H9 (cell line): Measurements from ENCODE around the gene CUBN. TPM values are rescaled to one million over a fixed set of nuclear protein-coding genes. Genes with fewer than 3 reads are reported as not detected.

Experiments
- DNase-seq: peaks from one replicate; pipeline ENCODE4 v3.0.0-alpha.2; 2017
- H2AFZ ChIP-seq: one replicate; pipeline ENCODE4 v1.6.1; 2013; ENCODE audit warnings: mild to moderate bottlenecking, low read length, control low read depth, moderate library complexity
- H2AK5ac ChIP-seq: 2 replicates; pipeline ENCODE4 v1.6.1; 2013; ENCODE audit warnings: low read length, control low read depth, mixed read lengths; ENCODE audit not compliant: insufficient read length
- H2BK120ac ChIP-seq: one replicate; pipeline ENCODE4 v1.6.1; 2013; ENCODE audit warnings: low read depth, mild to moderate bottlenecking, low read length, control low read depth, inconsistent platforms; ENCODE audit not compliant: poor library complexity, severe bottlenecking
- H2BK12ac ChIP-seq: 2 replicates; pipeline ENCODE4 v1.6.1; 2013; ENCODE audit warnings: low read length, control low read depth, mixed read lengths, low read depth; ENCODE audit not compliant: insufficient read length
- H2BK15ac ChIP-seq: 2 replicates; pipeline ENCODE4 v1.6.1; 2013; ENCODE audit warnings: low read depth, low read length, control low read depth
- H2BK20ac ChIP-seq: one replicate; pipeline ENCODE4 v1.6.1; 2013; ENCODE audit warnings: low read depth, mild to moderate bottlenecking, low read length, control low read depth, inconsistent platforms; ENCODE audit not compliant: poor library complexity, severe bottlenecking
- H2BK5ac ChIP-seq: 2 replicates; pipeline ENCODE4 v1.6.1; 2013; ENCODE audit warnings: low read length, control low read depth, mixed read lengths; ENCODE audit not compliant: insufficient read length
- H3K14ac ChIP-seq: 2 replicates; pipeline ENCODE4 v1.6.1; 2013; ENCODE audit warnings: low read length, control low read depth; ENCODE audit not compliant: insufficient read depth
- H3K18ac ChIP-seq: 2 replicates; pipeline ENCODE4 v1.6.1; 2013; ENCODE audit warnings: low read depth, mild to moderate bottlenecking, mixed read lengths, low read length, control low read depth; ENCODE audit not compliant: insufficient read length
- H3K23ac ChIP-seq: 2 replicates; pipeline ENCODE4 v1.6.1; 2013; ENCODE audit warnings: low read length, control low read depth, mixed read lengths, low read depth; ENCODE audit not compliant: insufficient read length
- H3K23me2 ChIP-seq: 2 replicates; pipeline ENCODE4 v1.6.1; 2013; ENCODE audit warnings: low read depth, mild to moderate bottlenecking, mixed read lengths, low read length, control low read depth; ENCODE audit not compliant: insufficient read length, poor library complexity, severe bottlenecking
- H3K27ac ChIP-seq: 2 replicates; pipeline ENCODE4 v1.5.1; 2013; ENCODE audit warnings: low read length, control low read depth, mixed read lengths, low read depth; ENCODE audit not compliant: insufficient read length
- H3K27me3 ChIP-seq: 2 replicates; pipeline ENCODE4 v1.6.1; 2013; ENCODE audit warnings: low read length, control low read depth, inconsistent platforms; ENCODE audit not compliant: insufficient read depth
- H3K4ac ChIP-seq: 2 replicates; pipeline ENCODE4 v1.6.1; 2013; ENCODE audit warnings: low read depth, mild to moderate bottlenecking, control low read depth, inconsistent platforms, low read length, moderate library complexity
- H3K4me1 ChIP-seq: 2 replicates; pipeline ENCODE4 v1.6.1; 2013; ENCODE audit warnings: low read length, control low read depth, inconsistent platforms; ENCODE audit not compliant: insufficient read depth
- H3K4me2 ChIP-seq: 2 replicates; pipeline ENCODE4 v1.6.1; 2013; ENCODE audit warnings: low read length, control low read depth, mixed read lengths; ENCODE audit not compliant: insufficient read length, insufficient read depth
- H3K56ac ChIP-seq: 2 replicates; pipeline ENCODE4 v1.6.1; 2013; ENCODE audit warnings: low read depth, mild to moderate bottlenecking, mixed read lengths, low read length, control low read depth; ENCODE audit not compliant: insufficient read length
- H3K79me1 ChIP-seq: 2 replicates; pipeline ENCODE4 v1.6.1; 2013; ENCODE audit warnings: low read depth, mild to moderate bottlenecking, moderate library complexity, low read length, control low read depth, inconsistent platforms; ENCODE audit not compliant: insufficient read depth, poor library complexity, severe bottlenecking
- H3K79me2 ChIP-seq: 2 replicates; pipeline ENCODE4 v1.6.1; 2013; ENCODE audit warnings: low read length, control low read depth, inconsistent platforms; ENCODE audit not compliant: insufficient read depth
- H3K9ac ChIP-seq: 2 replicates; pipeline ENCODE4 v1.6.1; 2013; ENCODE audit warnings: low read length, control low read depth, mixed read lengths; ENCODE audit not compliant: insufficient read length; ENCODE audit errors: extremely low read depth
- H3K9me3 ChIP-seq: one replicate; pipeline ENCODE4 v1.6.1; 2013; ENCODE audit warnings: low read depth, low read length, inconsistent platforms; ENCODE audit not compliant: control insufficient read depth
- H3T11ph ChIP-seq: one replicate; pipeline ENCODE4 v1.6.1; 2013; ENCODE audit warnings: mild to moderate bottlenecking, low read length, control low read depth, inconsistent platforms
- H4K20me1 ChIP-seq: one replicate; pipeline ENCODE4 v1.6.1; 2013; ENCODE audit not compliant: control insufficient read depth, insufficient read length, insufficient read depth
- H4K5ac ChIP-seq: 2 replicates; pipeline ENCODE4 v1.6.1; 2013; ENCODE audit warnings: low read depth, mild to moderate bottlenecking, mixed read lengths, low read length, control low read depth; ENCODE audit not compliant: insufficient read length
- H4K8ac ChIP-seq: replicated peaks from 2 replicates; pipeline ENCODE4 v1.6.1; 2013; ENCODE audit warnings: low read length, control low read depth, mixed read lengths, low read depth; ENCODE audit not compliant: insufficient read length
- H4K91ac ChIP-seq: 2 replicates; pipeline ENCODE4 v1.6.1; 2013; ENCODE audit warnings: low read depth, mild to moderate bottlenecking, moderate library complexity, mixed read lengths, low read length, control low read depth; ENCODE audit not compliant: insufficient read length
- H3K27ac Mint-ChIP-seq, 3 experiments: 2 replicates in 2 of 3; 3 replicates in 1 of 3; pipeline ENCODE4 v1.8.0; 2020 to 2021; ENCODE audit warnings: mixed read lengths in 3 of 3, mild to moderate bottlenecking in 1 of 3, moderate library complexity in 1 of 3
- H3K27me3 Mint-ChIP-seq: 2 replicates; pipeline ENCODE4 v1.8.0; 2021; ENCODE audit warnings: low read depth, mild to moderate bottlenecking, moderate library complexity, mixed read lengths
- H3K36me3 Mint-ChIP-seq, 3 experiments: 2 replicates in 2 of 3; 3 replicates in 1 of 3; pipeline ENCODE4 v1.8.0; 2020 to 2021; ENCODE audit warnings: low read depth in 3 of 3, mixed read lengths in 3 of 3; ENCODE audit not compliant: insufficient read depth in 1 of 3
- H3K4me1 Mint-ChIP-seq, 2 experiments: 2 replicates each; pipeline ENCODE4 v1.8.0; 2020; ENCODE audit warnings: mixed read lengths in 2 of 2
- H3K4me3 Mint-ChIP-seq, 2 experiments: 2 replicates in 1 of 2; 3 replicates in 1 of 2; pipeline ENCODE4 v1.8.0; 2020 to 2021; ENCODE audit warnings: mild to moderate bottlenecking in 2 of 2, mixed read lengths in 2 of 2, moderate library complexity in 1 of 2
- H3K9me3 Mint-ChIP-seq, 2 experiments: 2 replicates in 1 of 2; 3 replicates in 1 of 2; pipeline ENCODE4 v1.8.0; 2020; ENCODE audit warnings: mild to moderate bottlenecking in 2 of 2, mixed read lengths in 2 of 2, moderate library complexity in 1 of 2
- WGBS: extraction: QIAGEN DNeasy Blood & Tissue Kit; methylation state at CpG from one replicate; pipeline ENCODE4 v1.1.7; 2013; ENCODE audit warnings: missing lambda C conversion rate, low lambda C conversion rate, mixed read lengths; ENCODE audit not compliant: insufficient read length; ENCODE audit errors: extremely low coverage; 5-methylcytosine and 5-hydroxymethylcytosine counted together
- total RNA-seq: library from RNA; stranded (reverse); gene quantifications from 2 replicates; pipeline ENCODE4 v1.2.1, GENCODE V29; 2021
- TF ChIP-seq, protein P1 (sequence below): fragments of 200-600 bp; sonication (generic); conservative IDR thresholded peaks from 3 replicates; pipeline ENCODE4 v1.8.0; 2021; ENCODE audit warnings: antibody characterized with exemption, mild to moderate bottlenecking

The CUBN gene
- total RNA-seq, 1 experiment from 2014 or later, result 0.26 TPM

- H3K9me3 ChIP-seq, result no peaks in the 10 kb centered on the region
- no CpG with 5 or more reads among the region's 4 CpGs for WGBS
- H2AK5ac ChIP-seq, result no peak overlapping the region
- H2BK5ac ChIP-seq, result no peak overlapping the region
- H3K23ac ChIP-seq, result no peak overlapping the region
- H3K4me2 ChIP-seq, result no peak overlapping the region
- H3K27me3 ChIP-seq, result no peaks in the 10 kb centered on the region
- no peak overlapping the region for H3K4me3 Mint-ChIP-seq
- H3K9me3 Mint-ChIP-seq, result peaks cover 0 to 1% of the 10 kb centered on the region in 2 experiments; a peak in 2 of 5 replicates
- H4K91ac ChIP-seq, result no peak overlapping the region
- no peak overlapping the region for H2BK12ac ChIP-seq
- H3K18ac ChIP-seq, result no peak overlapping the region
- H2AFZ ChIP-seq, result no peak overlapping the region
- H3K56ac ChIP-seq, result no peak overlapping the region
- H2BK120ac ChIP-seq, result no peak overlapping the region
- no peak overlapping the region for H2BK20ac ChIP-seq
- no peak overlapping the region for H3K27ac ChIP-seq
- H3K23me2 ChIP-seq, result no peaks in the 10 kb centered on the region
- no peak overlapping the region; a peak in 1 of 7 replicates for H3K27ac Mint-ChIP-seq
- DNase-seq, result no peak
- no peak overlapping the region for H3T11ph ChIP-seq
- H3K4me1 Mint-ChIP-seq, result peaks cover 42 to 47% of the 10 kb centered on the region in 2 experiments
- H2BK15ac ChIP-seq, result no peak overlapping the region
- TF ChIP-seq, protein P1, sequence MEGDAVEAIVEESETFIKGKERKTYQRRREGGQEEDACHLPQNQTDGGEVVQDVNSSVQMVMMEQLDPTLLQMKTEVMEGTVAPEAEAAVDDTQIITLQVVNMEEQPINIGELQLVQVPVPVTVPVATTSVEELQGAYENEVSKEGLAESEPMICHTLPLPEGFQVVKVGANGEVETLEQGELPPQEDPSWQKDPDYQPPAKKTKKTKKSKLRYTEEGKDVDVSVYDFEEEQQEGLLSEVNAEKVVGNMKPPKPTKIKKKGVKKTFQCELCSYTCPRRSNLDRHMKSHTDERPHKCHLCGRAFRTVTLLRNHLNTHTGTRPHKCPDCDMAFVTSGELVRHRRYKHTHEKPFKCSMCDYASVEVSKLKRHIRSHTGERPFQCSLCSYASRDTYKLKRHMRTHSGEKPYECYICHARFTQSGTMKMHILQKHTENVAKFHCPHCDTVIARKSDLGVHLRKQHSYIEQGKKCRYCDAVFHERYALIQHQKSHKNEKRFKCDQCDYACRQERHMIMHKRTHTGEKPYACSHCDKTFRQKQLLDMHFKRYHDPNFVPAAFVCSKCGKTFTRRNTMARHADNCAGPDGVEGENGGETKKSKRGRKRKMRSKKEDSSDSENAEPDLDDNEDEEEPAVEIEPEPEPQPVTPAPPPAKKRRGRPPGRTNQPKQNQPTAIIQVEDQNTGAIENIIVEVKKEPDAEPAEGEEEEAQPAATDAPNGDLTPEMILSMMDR, result no peak
- H3K36me3 Mint-ChIP-seq, result peaks cover under 1 to 6% (median 1%) of the 10 kb centered on the region in 3 experiments; a peak in 6 of 7 replicates
- H3K14ac ChIP-seq, result no peak overlapping the region
- H3K79me1 ChIP-seq, result no peaks in the 10 kb centered on the region
- no peaks in the 10 kb centered on the region for H4K20me1 ChIP-seq
- H3K79me2 ChIP-seq, result no peaks in the 10 kb centered on the region
- no peaks in the 10 kb centered on the region; the same call in 1 of the 2 replicates for H3K4me1 ChIP-seq
- no peak overlapping the region for H4K8ac ChIP-seq
- H3K9ac ChIP-seq, result no peak overlapping the region
- H4K5ac ChIP-seq, result no peak overlapping the region
- H3K27me3 Mint-ChIP-seq, result no peaks in the 10 kb centered on the region; the same call in 1 of the 2 replicates
- H3K4ac ChIP-seq, result no peak overlapping the region
These were observed 105.2 kb downstream of the CUBN start for GRCh38 chr10:17024461-17024860.
